ENCODE data around the gene MAGI1.

DNA sequence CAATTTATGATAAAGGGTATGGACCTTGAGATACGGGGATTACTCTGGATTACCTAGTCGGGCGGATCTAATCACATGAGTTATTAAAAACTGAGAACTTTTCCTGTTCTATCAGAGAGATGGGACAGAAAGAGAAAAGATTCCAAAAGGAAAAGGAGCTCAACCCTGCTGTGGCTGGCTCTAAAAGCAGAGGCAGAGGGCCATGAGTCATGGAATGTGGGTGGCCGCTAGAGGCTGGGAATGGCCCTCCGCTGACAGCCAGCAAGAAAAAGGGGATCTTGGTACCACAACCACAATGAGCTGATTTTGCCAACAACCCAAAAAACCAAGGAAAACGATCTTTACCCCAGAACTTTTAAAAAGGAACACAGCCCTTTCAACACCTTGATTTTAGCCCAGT is 210.0 kb downstream of the MAGI1 start:
- no peak for TF ChIP-seq POLR2A (IDR thresholded peaks at IDR 0.05)
- TF ChIP-seq, protein P1, sequence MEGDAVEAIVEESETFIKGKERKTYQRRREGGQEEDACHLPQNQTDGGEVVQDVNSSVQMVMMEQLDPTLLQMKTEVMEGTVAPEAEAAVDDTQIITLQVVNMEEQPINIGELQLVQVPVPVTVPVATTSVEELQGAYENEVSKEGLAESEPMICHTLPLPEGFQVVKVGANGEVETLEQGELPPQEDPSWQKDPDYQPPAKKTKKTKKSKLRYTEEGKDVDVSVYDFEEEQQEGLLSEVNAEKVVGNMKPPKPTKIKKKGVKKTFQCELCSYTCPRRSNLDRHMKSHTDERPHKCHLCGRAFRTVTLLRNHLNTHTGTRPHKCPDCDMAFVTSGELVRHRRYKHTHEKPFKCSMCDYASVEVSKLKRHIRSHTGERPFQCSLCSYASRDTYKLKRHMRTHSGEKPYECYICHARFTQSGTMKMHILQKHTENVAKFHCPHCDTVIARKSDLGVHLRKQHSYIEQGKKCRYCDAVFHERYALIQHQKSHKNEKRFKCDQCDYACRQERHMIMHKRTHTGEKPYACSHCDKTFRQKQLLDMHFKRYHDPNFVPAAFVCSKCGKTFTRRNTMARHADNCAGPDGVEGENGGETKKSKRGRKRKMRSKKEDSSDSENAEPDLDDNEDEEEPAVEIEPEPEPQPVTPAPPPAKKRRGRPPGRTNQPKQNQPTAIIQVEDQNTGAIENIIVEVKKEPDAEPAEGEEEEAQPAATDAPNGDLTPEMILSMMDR (IDR thresholded peaks at IDR 0.05) = no peak
- TF ChIP-seq POLR2AphosphoS5 (IDR thresholded peaks at IDR 0.05) = no peak

Data from prostate gland (tissue), 2 donors.